CD4-positive, alpha-beta T cell treated with Interleukin-2 at 100 ng/mL for 4 hours (primary cell): Measurements from ENCODE around the gene GNG13.
"Not testable (repeated sequence)": the region's sequence is repeated elsewhere in the genome, so short reads cannot be mapped to it uniquely, and the experiment has no call there.

Source experiments
- DNase-seq: peaks from one replicate; pipeline ENCODE4 v3.0.0-alpha.2; 2020; ENCODE audit warnings: low spot score

GNG13 gene

DNA sequence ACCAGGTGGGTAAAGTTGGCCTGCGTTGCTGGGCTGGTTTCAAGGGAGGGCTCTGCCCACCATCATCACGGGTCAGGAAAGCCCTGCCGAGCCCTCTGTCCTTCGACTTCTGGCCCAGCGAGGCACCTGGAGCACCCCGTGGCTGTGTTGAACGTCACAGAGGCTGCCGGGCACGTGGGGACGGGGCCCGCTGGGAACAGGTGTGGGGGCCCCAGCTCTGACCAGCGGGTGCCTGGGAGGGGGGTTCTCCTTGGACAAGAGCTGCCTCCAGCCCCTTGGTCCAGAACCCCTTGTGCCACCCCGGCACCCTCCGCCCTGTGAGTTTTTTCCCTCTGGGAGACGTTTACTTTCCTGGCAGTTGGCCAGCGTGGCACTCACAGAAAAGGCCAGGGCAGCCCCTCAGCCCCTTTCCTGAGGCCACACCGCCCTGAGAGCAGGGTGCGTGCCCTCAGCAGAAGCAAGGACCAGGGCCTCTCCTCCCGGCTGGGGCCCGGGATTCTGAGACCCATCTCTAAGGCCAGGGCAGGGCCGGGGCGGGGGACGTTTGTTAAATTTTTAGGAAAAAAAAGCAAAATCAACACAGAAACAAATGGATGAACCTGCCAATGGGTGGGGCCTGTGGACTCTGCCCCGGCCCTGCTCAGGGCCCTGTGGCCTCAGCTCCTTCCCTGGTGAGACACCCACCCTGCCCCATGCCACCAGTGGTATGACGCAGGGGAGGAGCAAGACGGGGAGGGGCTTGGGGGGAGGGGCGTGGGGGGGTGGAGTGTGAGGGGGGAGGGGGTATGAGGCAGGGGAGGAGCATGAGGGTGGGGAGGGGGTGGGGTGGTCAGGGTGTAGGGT is 31.3 kb upstream of the GNG13 start:
- DNase-seq = no peak

GRCh38 chr16:830871-831570 is 30.5 kb upstream of the GNG13 start:
- no peak for DNase-seq

GRCh38 chr16:830107-830870 is 29.8 kb upstream of the GNG13 start:
- no peak for DNase-seq

- no peak for DNase-seq
Measured at GRCh38 chr16:828891-829290, 28.4 kb upstream of the GNG13 start.

DNA sequence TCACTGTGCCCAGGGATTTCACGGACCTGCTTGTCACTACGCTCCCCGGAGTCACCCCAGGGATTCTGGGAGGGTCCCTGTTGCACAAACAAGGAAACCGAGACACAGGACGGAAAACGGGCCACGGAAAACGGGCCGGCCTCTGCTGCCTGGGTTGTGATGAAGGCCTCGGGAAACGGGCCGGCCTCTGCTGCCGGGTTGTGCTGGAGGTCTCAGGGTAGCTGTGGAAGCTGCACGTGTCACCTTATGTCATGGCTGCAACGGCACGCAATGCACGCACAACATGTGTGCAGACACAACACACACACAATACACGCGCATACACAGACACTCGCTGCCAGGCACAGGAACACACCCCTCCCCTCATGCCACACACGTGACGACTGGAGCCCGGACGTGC is 27.0 kb upstream of the GNG13 start:
- no peak for DNase-seq

DNA sequence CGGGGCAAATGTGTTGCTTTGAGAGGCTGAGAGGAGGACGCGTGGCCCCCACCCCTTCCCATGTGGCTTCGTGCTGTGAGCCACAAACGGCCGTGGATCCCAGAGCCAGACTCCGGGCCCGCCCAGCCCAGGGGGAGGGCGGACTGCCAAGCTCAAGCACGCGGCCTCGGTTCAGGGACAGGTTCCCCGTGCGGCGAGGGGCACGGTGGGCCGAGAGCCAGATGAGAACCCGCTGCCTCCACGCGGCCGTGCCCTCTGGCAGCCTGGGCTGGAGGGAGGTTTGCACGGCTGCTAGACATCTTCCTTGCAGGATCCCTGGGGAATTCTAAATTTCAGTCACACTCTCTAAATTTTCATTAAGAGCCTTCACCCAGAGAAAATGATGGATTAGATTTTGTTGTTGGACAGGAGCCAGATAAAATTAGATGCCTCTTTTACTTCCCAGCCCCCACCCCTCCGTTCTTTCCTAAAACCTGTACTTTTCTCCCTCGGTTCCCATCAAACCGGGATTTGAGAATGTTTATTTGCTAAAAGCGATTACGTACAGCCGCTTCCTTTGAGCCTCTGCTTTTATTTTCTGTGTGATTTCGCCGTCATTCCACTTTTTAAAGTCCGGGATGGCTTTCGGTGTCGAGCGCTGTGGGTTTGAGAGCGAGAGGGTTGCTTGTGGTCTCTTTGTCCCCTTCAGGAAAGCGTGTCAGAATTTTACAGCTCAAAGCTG is 25.0 kb upstream of the GNG13 start:
- no peak for DNase-seq

GRCh38 chr16:824601-825000 is 24.1 kb upstream of the GNG13 start:
- no peak for DNase-seq

DNA sequence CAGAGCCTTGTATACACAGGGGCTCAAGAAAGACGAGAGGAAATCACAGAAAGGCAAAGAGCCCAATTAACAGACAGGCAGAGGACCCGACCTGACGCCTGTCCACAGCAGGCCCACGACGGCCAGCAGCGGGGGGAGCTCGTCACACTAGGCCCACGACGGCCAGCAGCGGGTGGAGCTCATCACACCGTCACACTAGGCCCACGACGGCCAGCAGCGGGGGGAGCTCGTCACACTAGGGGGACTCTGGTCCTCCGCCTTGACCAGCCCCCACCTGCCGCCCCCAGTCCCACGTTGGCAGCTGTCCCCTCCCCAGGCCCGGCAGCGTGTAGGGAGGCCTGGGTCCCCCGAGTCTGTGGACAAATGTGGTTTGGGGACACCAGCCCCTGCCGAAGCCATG is 23.7 kb upstream of the GNG13 start:
- no peak for DNase-seq

- DNase-seq = no peak
Measured at GRCh38 chr16:822909-823297, 22.4 kb upstream of the GNG13 start.

DNA sequence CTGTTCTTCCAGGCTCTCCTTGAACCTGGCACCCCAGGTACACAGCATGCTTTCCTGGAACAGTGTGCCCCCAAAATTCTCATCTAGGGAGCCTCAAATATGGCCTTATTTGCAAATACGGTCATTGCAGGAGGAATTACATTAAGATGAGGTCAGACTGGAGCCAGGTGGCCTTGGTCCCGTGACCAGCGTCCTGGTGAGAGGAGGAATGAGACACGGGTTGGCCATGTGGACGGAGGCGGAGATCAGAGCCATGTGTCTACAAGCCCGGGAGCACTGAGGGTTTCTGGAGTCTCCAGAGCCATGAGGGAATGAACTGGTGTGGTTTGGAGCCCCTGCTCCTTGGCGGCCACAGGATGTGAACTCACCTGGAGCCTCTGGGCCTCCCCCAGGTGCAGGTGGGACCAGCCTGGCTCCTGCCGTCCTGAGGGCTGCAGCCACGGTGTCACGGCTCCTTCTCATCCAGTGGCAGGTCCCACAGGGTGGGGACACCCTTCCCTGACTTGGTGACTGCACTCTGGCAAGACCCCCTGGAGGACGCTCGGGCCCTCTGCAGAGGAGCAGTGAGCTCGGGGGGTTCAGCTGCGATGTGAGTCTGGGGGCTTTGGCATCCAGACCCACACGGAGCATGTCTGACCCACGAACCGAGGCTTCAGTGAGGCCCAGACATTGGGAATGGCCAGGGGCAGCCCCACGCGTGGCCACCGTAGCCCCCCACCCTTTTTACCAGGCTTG is 21.8 kb upstream of the GNG13 start:
- no peak for DNase-seq

- DNase-seq = no peak
Measured at GRCh38 chr16:821751-822150, 21.2 kb upstream of the GNG13 start.

GRCh38 chr16:820748-821147 is 20.2 kb upstream of the GNG13 start:
- no peak for DNase-seq

GRCh38 chr16:820044-820408 is 19.5 kb upstream of the GNG13 start:
- not testable (repeated sequence) for DNase-seq

DNA sequence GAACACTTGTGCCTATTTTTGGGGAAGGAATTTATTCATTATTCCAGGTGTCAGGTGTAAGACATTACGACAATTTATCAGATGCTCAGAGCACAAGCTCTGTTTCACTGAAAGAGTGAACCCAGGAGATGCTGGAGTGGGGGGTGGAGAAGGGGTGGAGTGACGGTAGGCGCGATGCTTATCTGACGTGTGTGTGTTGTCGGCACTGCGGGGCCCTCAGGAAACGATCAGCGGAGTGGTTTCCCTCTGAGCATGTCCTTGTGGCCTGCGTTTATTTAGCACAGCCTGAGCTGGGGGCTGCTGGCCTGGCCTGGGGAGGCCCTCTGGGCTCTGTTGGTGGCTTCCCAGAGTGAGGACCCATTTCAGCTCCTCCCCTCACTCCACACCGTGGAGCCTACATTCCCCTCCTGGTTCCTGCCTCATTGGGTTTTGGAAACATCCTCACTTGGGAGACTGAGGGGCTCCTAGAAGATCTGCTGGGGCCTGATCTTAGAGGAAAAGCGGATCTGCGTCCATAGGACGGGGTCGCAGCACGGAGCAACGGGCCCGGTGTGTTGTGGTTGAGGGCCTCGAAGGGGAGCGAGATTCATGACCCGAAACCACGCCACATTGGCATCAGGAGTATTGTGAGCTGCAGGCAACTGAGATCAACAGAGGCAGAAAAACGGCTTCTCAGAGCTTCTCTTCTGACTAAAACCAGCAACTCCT is 19.0 kb upstream of the GNG13 start:
- DNase-seq = peak; percentile 15

GRCh38 chr16:818592-818991 is 18.1 kb upstream of the GNG13 start:
- DNase-seq = no peak

GRCh38 chr16:818132-818531 is 17.6 kb upstream of the GNG13 start:
- no peak for DNase-seq

DNA sequence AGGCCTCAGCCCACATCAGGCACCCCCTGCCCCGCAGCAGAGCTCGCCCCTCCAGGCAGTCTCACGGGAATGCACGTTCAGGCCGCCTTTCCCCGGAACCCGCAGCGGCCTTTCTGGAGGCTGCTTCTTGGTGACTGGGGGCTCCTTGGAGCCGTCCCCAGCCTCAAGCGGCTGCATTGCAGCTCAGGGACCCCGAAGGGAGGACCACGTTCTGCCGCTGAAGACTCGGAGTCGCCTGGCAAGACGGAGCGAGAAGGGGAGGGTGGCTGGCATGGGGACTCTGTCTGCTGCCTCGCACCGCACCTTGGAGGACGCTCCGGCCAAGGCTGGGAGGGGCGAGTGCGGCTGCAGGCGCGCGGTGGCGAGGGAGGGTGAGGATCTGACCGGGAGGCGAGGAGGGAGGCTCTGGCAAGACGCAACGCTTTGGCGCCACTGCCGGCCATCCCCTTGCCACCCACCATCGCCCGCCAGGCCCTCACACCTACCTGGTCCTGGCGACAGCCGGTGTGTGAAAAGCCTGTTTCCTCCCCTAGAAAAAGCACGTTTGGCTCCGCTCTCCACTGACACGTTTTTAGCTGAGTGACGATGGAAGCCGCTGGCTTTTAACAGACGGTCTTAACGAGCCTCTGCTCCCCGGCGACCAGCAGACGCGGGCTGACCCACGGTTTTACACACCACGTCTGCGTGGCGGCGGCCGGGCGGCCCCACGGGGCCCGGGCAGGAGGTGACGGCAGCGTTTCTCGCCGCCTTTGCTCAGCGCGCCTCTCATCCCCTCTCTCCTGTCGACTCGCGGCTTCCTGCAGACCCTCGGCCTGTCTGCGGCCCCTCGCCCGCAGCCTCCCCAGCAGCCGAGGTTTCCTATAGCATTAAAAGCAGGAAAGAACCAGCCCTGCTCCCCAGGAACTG is 16.7 kb upstream of the GNG13 start:
- no peak for DNase-seq

DNA sequence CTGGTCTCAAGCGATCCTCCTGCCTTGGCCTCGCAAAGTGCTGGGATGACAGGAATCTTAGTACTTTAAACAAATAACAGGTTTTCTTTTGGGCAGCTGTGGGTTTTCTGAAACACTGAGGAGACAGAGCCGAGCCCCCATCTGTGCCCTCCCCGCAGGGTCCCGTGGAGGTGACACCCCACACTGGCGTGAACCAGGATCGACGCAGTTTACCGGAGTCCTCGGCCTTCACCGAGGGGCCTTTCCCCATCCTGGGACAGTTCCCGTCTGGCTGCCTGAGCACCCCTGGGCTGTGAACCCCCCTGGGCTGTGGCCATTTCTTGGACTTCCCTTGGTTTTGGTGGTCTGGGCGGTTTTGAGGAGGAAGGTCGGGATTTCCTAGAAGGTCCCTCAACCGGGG is 15.3 kb upstream of the GNG13 start:
- DNase-seq = no peak

DNA sequence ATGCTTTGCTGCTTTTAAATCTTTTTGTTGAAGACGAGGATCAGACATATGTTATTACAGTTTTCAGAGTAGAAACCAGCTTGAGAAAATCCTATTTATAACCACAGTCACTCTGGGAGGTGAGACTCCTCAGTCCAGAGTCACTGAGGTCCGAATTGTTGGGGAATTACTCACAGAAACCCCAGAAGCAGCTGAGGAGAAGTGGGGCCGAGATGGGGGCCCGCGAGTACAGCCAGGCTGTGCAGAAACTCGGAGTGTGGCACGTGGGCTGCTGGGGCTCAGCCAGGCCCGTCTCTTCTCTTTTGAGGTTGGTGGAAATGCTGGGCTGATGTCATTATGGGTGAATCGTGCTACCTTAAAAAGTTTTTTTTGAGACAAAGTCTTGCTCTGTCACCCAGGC is 14.4 kb upstream of the GNG13 start:
- no peak for DNase-seq

- DNase-seq = no peak
Measured at GRCh38 chr16:813916-814412, 13.4 kb upstream of the GNG13 start.
